Thyroid gland (tissue), 4 donors: ENCODE measurements around the gene CCDC47. TPM values are rescaled to one million over a fixed set of nuclear protein-coding genes. Genes with fewer than 3 reads are reported as not detected.

Experiments used
- DNase-seq, 2 donors: peaks; one replicate each; pipeline ENCODE4 v3.0.0-alpha.2; 2019
- H3K27ac ChIP-seq, 3 donors: fragments of 200-600 bp; sonication (generic); 1 replicate in 2 of 3; 2 replicates in 1 of 3; pipeline ENCODE4 v1.5.1; 2016 to 2019; ENCODE audit warnings: mild to moderate bottlenecking in 1 of 3, moderate library complexity in 1 of 3
- H3K27me3 ChIP-seq: fragments of 200-600 bp; sonication (generic); one replicate; pipeline ENCODE4 v1.5.1; 2019
- H3K36me3 ChIP-seq, 2 donors: fragments of 200-600 bp; sonication (generic); one replicate each; pipeline ENCODE4 v1.5.1; 2016 to 2019
- H3K4me1 ChIP-seq, 2 donors: fragments of 200-600 bp; sonication (generic); one replicate each; pipeline ENCODE4 v1.5.1; 2017 to 2019
- H3K4me3 ChIP-seq, 3 donors: fragments of 200-600 bp; sonication (generic); replicated peaks in 1 of 3; 1 replicate in 2 of 3; 2 replicates in 1 of 3; pipeline ENCODE4 v1.5.1; 2016; ENCODE audit warnings: mild to moderate bottlenecking in 1 of 3
- H3K9me3 ChIP-seq: fragments of 200-600 bp; sonication (generic); one replicate; pipeline ENCODE4 v1.5.1; 2017
- CTCF ChIP-seq, 6 experiments: fragments of 200-600 bp in 3 of 6; fragments of 450-650 bp in 3 of 6; sonication (generic) in 3 of 6; IDR thresholded peaks; one replicate each; pipeline ENCODE4 v1.5.1; 2016 to 2019; ENCODE audit warnings: antibody characterized with exemption in 6 of 6, mild to moderate bottlenecking in 2 of 6, inconsistent platforms in 1 of 6, moderate library complexity in 1 of 6
- POLR2A ChIP-seq, 2 donors: fragments of 450-650 bp; IDR thresholded peaks; one replicate each; pipeline ENCODE4 v1.6.1; 2017; ENCODE audit warnings: antibody characterized with exemption in 2 of 2, mild to moderate bottlenecking in 2 of 2, moderate library complexity in 1 of 2
- WGBS, 2 donors: methylation state at CpG; one replicate each; pipeline ENCODE4 v1.1.5; 2017; 5-methylcytosine and 5-hydroxymethylcytosine counted together
- intact Hi-C: fragments of 100-400 bp; cut with DNase I; formaldehyde crosslinking; loops from one replicate; pipeline ENCODE4 v1.15.1; 2023
- total RNA-seq, 4 donors: library from RNA; depleted of rRNA; stranded (reverse); fragments of >200 nt; gene quantifications; one replicate each; pipeline ENCODE4 v1.2.3, GENCODE V29; 2016

Gene CCDC47
- total RNA-seq, 4 donors from 2014 or later: 69.4 to 120 (median 85.1) TPM

- Histone ChIP-seq H3K27ac (no peak overlapping the region), H3K4me1 (no peaks in the 10 kb centered on the region), H3K36me3 (peaks cover 50 to 69% of the 10 kb centered on the region in 2 donors), H3K4me3 (no peak overlapping the region), H3K27me3 (no peaks in the 10 kb centered on the region), H3K9me3 (no peaks in the 10 kb centered on the region)
- no peak for TF ChIP-seq POLR2A (IDR thresholded peaks at IDR 0.05)
- TF ChIP-seq CTCF (IDR thresholded peaks at IDR 0.05): no peak
- no peak for DNase-seq
- intact Hi-C loops: no loop called here
- WGBS, 2 donors: 83 to 91% methylated on average over 3 of the region's 3 CpGs
Observed at GRCh38 chr17:63792055-63792729, 18.8 kb upstream of the CCDC47 start.

- peaks cover 36 to 56% of the 10 kb centered on the region in 2 donors for H3K36me3 ChIP-seq
- TF ChIP-seq POLR2A (IDR thresholded peaks at IDR 0.05): no peak
- no peak for TF ChIP-seq CTCF (IDR thresholded peaks at IDR 0.05)
Observed at GRCh38 chr17:63790057-63790456, 16.7 kb upstream of the CCDC47 start.

GRCh38 chr17:63786971-63787711 lies 13.7 kb upstream of the CCDC47 start:
- Histone ChIP-seq H3K4me1 (no peaks in the 10 kb centered on the region), H3K27ac (no peak overlapping the region), H3K36me3 (peaks cover 18 to 28% of the 10 kb centered on the region in 2 donors), H3K4me3 (no peak overlapping the region), H3K9me3 (no peaks in the 10 kb centered on the region), H3K27me3 (no peaks in the 10 kb centered on the region)
- intact Hi-C loops: no loop called here
- WGBS, 2 donors: 94 to 98% methylated on average over 13 of the region's 13 CpGs
- no peak for TF ChIP-seq POLR2A (IDR thresholded peaks at IDR 0.05)
- DNase-seq: no peak

More at GRCh38 chr17:63790057-63790456, 16.7 kb upstream of the CCDC47 start:
- Histone ChIP-seq H3K9me3 (no peaks in the 10 kb centered on the region), H3K27ac (no peak overlapping the region), H3K4me1 (no peaks in the 10 kb centered on the region), H3K27me3 (no peaks in the 10 kb centered on the region), H3K4me3 (no peak overlapping the region)
- intact Hi-C loops: no loop called here
- DNase-seq: no peak
- WGBS, 2 donors: 90 to 95% methylated on average over 6 of the region's 6 CpGs

GRCh38 chr17:63786117-63786516 lies 12.7 kb upstream of the CCDC47 start:
- Histone ChIP-seq H3K4me3 (no peak overlapping the region), H3K27ac (no peak overlapping the region), H3K4me1 (no peaks in the 10 kb centered on the region), H3K36me3 (peaks cover 9 to 28% of the 10 kb centered on the region in 2 donors), H3K27me3 (no peaks in the 10 kb centered on the region), H3K9me3 (no peaks in the 10 kb centered on the region)
- no peak for DNase-seq
- intact Hi-C loops: no loop called here
- TF ChIP-seq POLR2A (IDR thresholded peaks at IDR 0.05) (no peak), CTCF (IDR thresholded peaks at IDR 0.05) (no peak)
- WGBS, 2 donors: 94 to 100% methylated on average over 1 of the region's 1 CpG

GRCh38 chr17:63785556-63785955 lies 12.2 kb upstream of the CCDC47 start:
- WGBS, 2 donors: 89 to 95% methylated on average over 1 of the region's 1 CpG
- peaks cover 0 to 5% of the 10 kb centered on the region in 2 donors for H3K4me1 ChIP-seq
- no peaks in the 10 kb centered on the region for H3K27me3 ChIP-seq
- intact Hi-C loops: no loop called here
- peaks cover 4 to 28% of the 10 kb centered on the region in 2 donors for H3K36me3 ChIP-seq
- no peak for DNase-seq
- no peak overlapping the region for H3K4me3 ChIP-seq
- H3K9me3 ChIP-seq: no peaks in the 10 kb centered on the region
- TF ChIP-seq CTCF (IDR thresholded peaks at IDR 0.05) (no peak), POLR2A (IDR thresholded peaks at IDR 0.05) (no peak)
- no peak overlapping the region for H3K27ac ChIP-seq
